Measurements from ENCODE around the gene SP8.

SP8 gene

GRCh38 chr7:20748853-20749252 lies 37.8 kb downstream of the SP8 start:
- DNase-seq = no peak

- DNase-seq = no peak
These were observed 39.7 kb downstream of the SP8 start for GRCh38 chr7:20747001-20747400.

- no peak for DNase-seq
These were observed 41.0 kb downstream of the SP8 start for GRCh38 chr7:20745702-20746101.

- DNase-seq = no peak
These were observed 41.7 kb downstream of the SP8 start for GRCh38 chr7:20744954-20745446.

- DNase-seq = no peak
These were observed 43.8 kb downstream of the SP8 start for GRCh38 chr7:20742913-20743312.

GRCh38 chr7:20741801-20742200 lies 44.9 kb downstream of the SP8 start:
- no peak for DNase-seq

- no peak for DNase-seq
These were observed 47.9 kb downstream of the SP8 start for GRCh38 chr7:20738518-20739481.

GRCh38 chr7:20737840-20738448 lies 48.7 kb downstream of the SP8 start:
- DNase-seq = no peak

- no peak for DNase-seq
These were observed 51.2 kb downstream of the SP8 start for GRCh38 chr7:20735346-20736065.

All from SIG-M5 (cell line).